Naive thymus-derived CD8-positive, alpha-beta T cell (primary cell): ENCODE results near the gene CFAP74. TPM values are rescaled to one million over a fixed set of nuclear protein-coding genes. Genes with fewer than 3 reads are reported as not detected.
"Not testable (repeated sequence)": the region's sequence is repeated elsewhere in the genome, so short reads cannot be mapped to it uniquely, and the experiment has no call there.

Source experiments
- ATAC-seq, 2 donors: fragments of 150-1000 bp; cut with Tn5 transposase in 1 of 2; sonication (Bioruptor Pico), chemical (Tn5 transposase) in 1 of 2; 1 replicate in 1 of 2; 2 replicates in 1 of 2; pipeline ENCODE4 v1.10.0; 2021; ENCODE audit warnings: mild to moderate bottlenecking in 2 of 2, moderate library complexity in 2 of 2
- POLR2A ChIA-PET: fragments of 350-600 bp; sonication (Branson Sonifier 250); formaldehyde crosslinking; loops from one replicate; lab custom pipeline; 2021; ENCODE audit warnings: antibody characterized with exemption; lab: Charles Lee
- DNase-seq, 10 donors: peaks; one replicate each; pipeline versions ENCODE4 v3.0.0 to v3.0.0-alpha.2; 2020 to 2022
- H3K27ac Mint-ChIP-seq, 10 donors: one replicate each; pipeline ENCODE4 v1.8.0; 2020 to 2022; ENCODE audit warnings: mild to moderate bottlenecking in 10 of 10, mixed read lengths in 10 of 10, moderate library complexity in 4 of 10, inconsistent platforms in 1 of 10
- H3K27me3 Mint-ChIP-seq, 5 donors: one replicate each; pipeline ENCODE4 v1.8.0; 2021 to 2022; ENCODE audit warnings: mixed read lengths in 5 of 5
- H3K36me3 Mint-ChIP-seq, 3 donors: one replicate each; pipeline ENCODE4 v1.8.0; 2020 to 2022; ENCODE audit warnings: mixed read lengths in 3 of 3, mild to moderate bottlenecking in 2 of 3, inconsistent platforms in 1 of 3
- H3K4me1 Mint-ChIP-seq, 4 donors: one replicate each; pipeline ENCODE4 v1.8.0; 2021 to 2022; ENCODE audit warnings: mixed read lengths in 4 of 4
- H3K4me3 Mint-ChIP-seq, 10 donors: one replicate each; pipeline ENCODE4 v1.8.0; 2020 to 2022; ENCODE audit warnings: mild to moderate bottlenecking in 10 of 10, mixed read lengths in 10 of 10, moderate library complexity in 6 of 10, inconsistent platforms in 1 of 10
- H3K9me3 Mint-ChIP-seq, 9 donors: one replicate each; pipeline ENCODE4 v1.8.0; 2020 to 2022; ENCODE audit warnings: mixed read lengths in 9 of 9, mild to moderate bottlenecking in 3 of 9, inconsistent platforms in 1 of 9, moderate library complexity in 1 of 9
- polyA plus RNA-seq, 3 donors: library from polyadenylated mRNA; unstranded; fragments of 300-500 nt; fragmentation: Illumina TruSeq; gene quantifications; one replicate each; pipeline ENCODE4 v1.2.3, GENCODE V29; 2021
- total RNA-seq, 8 experiments: library from RNA in 2 of 8; stranded (reverse) in 2 of 8; gene quantifications; one replicate each; pipeline ENCODE4 v1.2.3 and lab custom pipeline; 2021 to 2026

CFAP74 gene
- total and polyA plus RNA-seq, 5 experiments from 2014 or later, result not detected

GRCh38 chr1:1987142-1987510 lies 16.5 kb downstream of the CFAP74 start:
- ATAC-seq (no peak), DNase-seq (no peak)
- Mint-ChIP-seq H3K9me3 (no peaks in the 10 kb centered on the region), H3K27me3 (peaks cover 0 to 27% (median 2%) of the 10 kb centered on the region in 5 donors), H3K4me3 (no peak overlapping the region), H3K27ac (no peak overlapping the region), H3K4me1 (peaks cover 0 to 11% (median 3%) of the 10 kb centered on the region in 4 donors), H3K36me3 (no peaks in the 10 kb centered on the region)
- POLR2A ChIA-PET, result no interaction called here

GRCh38 chr1:1986451-1987141 lies 17.0 kb downstream of the CFAP74 start:
- Mint-ChIP-seq H3K27me3 (peaks cover 0 to 27% (median 2%) of the 10 kb centered on the region in 5 donors), H3K4me1 (peaks cover 0 to 11% (median 3%) of the 10 kb centered on the region in 4 donors), H3K36me3 (no peaks in the 10 kb centered on the region), H3K27ac (no peak overlapping the region), H3K4me3 (no peak overlapping the region), H3K9me3 (no peaks in the 10 kb centered on the region)
- POLR2A ChIA-PET, result no interaction called here
- DNase-seq (no peak), ATAC-seq (no peak)

- Mint-ChIP-seq H3K4me1 (peaks cover 0 to 11% (median 3%) of the 10 kb centered on the region in 4 donors), H3K36me3 (no peaks in the 10 kb centered on the region), H3K27me3 (peaks cover 0 to 23% (median 0%) of the 10 kb centered on the region in 5 donors), H3K9me3 (no peaks in the 10 kb centered on the region), H3K27ac (no peak overlapping the region), H3K4me3 (no peak overlapping the region)
- DNase-seq (no peak), ATAC-seq (no peak)
- POLR2A ChIA-PET, result no interaction called here
Observed at GRCh38 chr1:1985375-1986050, 18.1 kb downstream of the CFAP74 start.

- no peak overlapping the region for H3K27ac Mint-ChIP-seq
- POLR2A ChIA-PET, result no interaction called here
- H3K4me3 Mint-ChIP-seq, result no peak overlapping the region
- no peaks in the 10 kb centered on the region for H3K9me3 Mint-ChIP-seq
- DNase-seq (no peak), ATAC-seq (no peak)
- peaks cover 0 to 11% (median 3%) of the 10 kb centered on the region in 4 donors for H3K4me1 Mint-ChIP-seq
- no peaks in the 10 kb centered on the region for H3K36me3 Mint-ChIP-seq
- peaks cover 0 to 20% (median 0%) of the 10 kb centered on the region in 5 donors for H3K27me3 Mint-ChIP-seq
Observed at GRCh38 chr1:1984560-1985070, 19.0 kb downstream of the CFAP74 start.

GRCh38 chr1:1982379-1983232 lies 21.0 kb downstream of the CFAP74 start:
- H3K4me3 Mint-ChIP-seq, result no peak overlapping the region
- H3K9me3 Mint-ChIP-seq, result no peaks in the 10 kb centered on the region
- no peaks in the 10 kb centered on the region for H3K36me3 Mint-ChIP-seq
- no peak overlapping the region for H3K27ac Mint-ChIP-seq
- no peak for DNase-seq
- peaks cover 0 to 6% (median 0%) of the 10 kb centered on the region in 4 donors for H3K4me1 Mint-ChIP-seq
- POLR2A ChIA-PET, result no interaction called here
- no peak for ATAC-seq
- peaks cover 0 to 8% (median 0%) of the 10 kb centered on the region in 5 donors for H3K27me3 Mint-ChIP-seq

GRCh38 chr1:1981631-1982327 lies 21.8 kb downstream of the CFAP74 start:
- H3K4me3 Mint-ChIP-seq, DNase-seq, POLR2A ChIA-PET, H3K27me3 Mint-ChIP-seq, H3K27ac Mint-ChIP-seq, ATAC-seq, H3K36me3 Mint-ChIP-seq, H3K9me3 Mint-ChIP-seq, H3K4me1 Mint-ChIP-seq: not testable (repeated sequence)

GRCh38 chr1:1981142-1981500 lies 22.5 kb downstream of the CFAP74 start:
- H3K27ac Mint-ChIP-seq, result no peak overlapping the region
- H3K4me3 Mint-ChIP-seq, result no peak overlapping the region
- H3K9me3 Mint-ChIP-seq, result no peaks in the 10 kb centered on the region
- peaks cover 0 to 6% (median 0%) of the 10 kb centered on the region in 4 donors for H3K4me1 Mint-ChIP-seq
- peaks cover 0 to 10% (median 0%) of the 10 kb centered on the region in 5 donors for H3K27me3 Mint-ChIP-seq
- DNase-seq, result no peak
- H3K36me3 Mint-ChIP-seq, result no peaks in the 10 kb centered on the region
- ATAC-seq, result no peak
- POLR2A ChIA-PET, result no interaction called here

GRCh38 chr1:1980467-1981141 lies 23.0 kb downstream of the CFAP74 start:
- Mint-ChIP-seq H3K4me1 (peaks cover 0 to 6% (median 0%) of the 10 kb centered on the region in 4 donors), H3K9me3 (no peaks in the 10 kb centered on the region), H3K27me3 (peaks cover 0 to 12% (median 0%) of the 10 kb centered on the region in 5 donors), H3K36me3 (no peaks in the 10 kb centered on the region), H3K27ac (no peak overlapping the region), H3K4me3 (no peak overlapping the region)
- DNase-seq (no peak), ATAC-seq (no peak)
- POLR2A ChIA-PET, result no interaction called here

GRCh38 chr1:1979482-1980165 lies 24.0 kb downstream of the CFAP74 start:
- Mint-ChIP-seq H3K4me1 (peaks cover 0 to 6% (median 0%) of the 10 kb centered on the region in 4 donors), H3K9me3 (no peaks in the 10 kb centered on the region), H3K27ac (no peak overlapping the region), H3K4me3 (no peak overlapping the region), H3K27me3 (peaks cover 0 to 22% (median 5%) of the 10 kb centered on the region in 5 donors), H3K36me3 (no peaks in the 10 kb centered on the region)
- ATAC-seq, result no peak
- no peak for DNase-seq
- POLR2A ChIA-PET, result interaction anchor here (0.9 kb wide), 1 partner anchor 19 kb away, joined by 3 read pairs; no protein-coding TSS in a partner anchor

- H3K4me1 Mint-ChIP-seq, DNase-seq, ATAC-seq, H3K9me3 Mint-ChIP-seq, H3K36me3 Mint-ChIP-seq, H3K27ac Mint-ChIP-seq, H3K4me3 Mint-ChIP-seq: not testable (repeated sequence)
- POLR2A ChIA-PET, result interaction anchor here (0.5 to 0.9 kb wide), 2 partner anchors 20 to 239 kb away, joined by 3 read pairs; no protein-coding TSS in a partner anchor
- H3K27me3 Mint-ChIP-seq, result peaks cover 0 to 21% (median 5%) of the 10 kb centered on the region in 5 donors
Observed at GRCh38 chr1:1978690-1979481, 24.7 kb downstream of the CFAP74 start.

GRCh38 chr1:1978108-1978507 lies 25.5 kb downstream of the CFAP74 start:
- no peaks in the 10 kb centered on the region for H3K9me3 Mint-ChIP-seq
- POLR2A ChIA-PET, result no interaction called here
- H3K36me3 Mint-ChIP-seq, result no peaks in the 10 kb centered on the region
- peaks cover 0 to 6% (median 0%) of the 10 kb centered on the region in 4 donors for H3K4me1 Mint-ChIP-seq
- H3K27me3 Mint-ChIP-seq, result peaks cover 2 to 28% (median 5%) of the 10 kb centered on the region in 5 donors
- H3K27ac Mint-ChIP-seq, result no peak overlapping the region
- ATAC-seq (no peak), DNase-seq (no peak)
- H3K4me3 Mint-ChIP-seq, result no peak overlapping the region
